ENCODE data around the gene NOX5. TPM values are rescaled to one million over a fixed set of nuclear protein-coding genes. Genes with fewer than 3 reads are reported as not detected.

NOX5 gene
- total RNA-seq, 1 experiment from 2014 or later, result 339 TPM

DNA sequence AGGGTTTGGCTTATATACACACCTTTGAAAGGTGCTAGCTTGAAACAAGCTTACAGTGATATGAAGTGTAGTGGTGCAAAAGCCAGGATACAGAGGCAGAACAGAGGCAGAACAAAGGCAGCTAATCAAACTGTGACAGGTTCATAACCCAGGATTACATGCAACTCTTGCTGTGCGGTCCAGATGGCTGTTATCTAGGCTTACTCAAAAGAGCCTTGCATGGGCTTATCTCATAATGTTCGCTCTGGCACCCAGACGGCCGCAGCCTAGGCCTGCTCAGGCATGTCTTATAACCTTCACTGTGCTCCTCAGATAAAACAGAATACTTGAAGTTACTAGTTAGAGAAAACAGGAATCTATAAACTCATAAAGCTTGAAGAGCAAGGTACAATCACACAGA is 22.8 kb upstream of the NOX5 start:
- no TSS peak for BruUV-seq (replicated peaks)
- CTCF ChIA-PET, result no interaction called here
- no peak overlapping the region for H3K27ac ChIP-seq (ENCODE audit: low read length)

DNA sequence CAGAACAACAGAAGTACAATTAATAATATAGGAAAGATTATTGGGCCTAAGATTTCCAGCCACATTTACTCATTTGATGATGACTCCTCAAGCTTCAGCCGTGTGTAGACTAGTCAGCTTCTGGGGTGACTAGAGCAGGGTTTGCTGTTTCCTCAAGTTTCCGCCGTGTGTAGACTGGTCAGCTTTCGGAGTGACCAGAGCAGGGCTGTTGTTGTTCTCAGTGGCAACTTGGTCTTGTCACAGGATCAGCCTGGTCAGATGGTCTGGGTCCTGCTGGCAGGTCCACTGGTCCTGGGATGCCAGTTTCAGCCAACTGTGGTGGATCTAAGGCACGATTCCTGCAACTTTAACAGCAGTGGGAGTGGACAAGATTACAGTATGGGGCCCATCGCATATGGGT is 21.8 kb upstream of the NOX5 start:
- intact Hi-C loops (cut with micrococcal nuclease), result no loop called here
- TF ChIP-seq, protein P1, sequence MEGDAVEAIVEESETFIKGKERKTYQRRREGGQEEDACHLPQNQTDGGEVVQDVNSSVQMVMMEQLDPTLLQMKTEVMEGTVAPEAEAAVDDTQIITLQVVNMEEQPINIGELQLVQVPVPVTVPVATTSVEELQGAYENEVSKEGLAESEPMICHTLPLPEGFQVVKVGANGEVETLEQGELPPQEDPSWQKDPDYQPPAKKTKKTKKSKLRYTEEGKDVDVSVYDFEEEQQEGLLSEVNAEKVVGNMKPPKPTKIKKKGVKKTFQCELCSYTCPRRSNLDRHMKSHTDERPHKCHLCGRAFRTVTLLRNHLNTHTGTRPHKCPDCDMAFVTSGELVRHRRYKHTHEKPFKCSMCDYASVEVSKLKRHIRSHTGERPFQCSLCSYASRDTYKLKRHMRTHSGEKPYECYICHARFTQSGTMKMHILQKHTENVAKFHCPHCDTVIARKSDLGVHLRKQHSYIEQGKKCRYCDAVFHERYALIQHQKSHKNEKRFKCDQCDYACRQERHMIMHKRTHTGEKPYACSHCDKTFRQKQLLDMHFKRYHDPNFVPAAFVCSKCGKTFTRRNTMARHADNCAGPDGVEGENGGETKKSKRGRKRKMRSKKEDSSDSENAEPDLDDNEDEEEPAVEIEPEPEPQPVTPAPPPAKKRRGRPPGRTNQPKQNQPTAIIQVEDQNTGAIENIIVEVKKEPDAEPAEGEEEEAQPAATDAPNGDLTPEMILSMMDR (conservative IDR thresholded peaks at IDR 0.05; ENCODE audit: low read depth, low read length), result no peak
- no peak for TF ChIP-seq EZH2 (IDR thresholded peaks at IDR 0.05; ENCODE audit: low read length, unreplicated experiment)
- TF ChIP-seq EZH2phosphoT487 (IDR thresholded peaks at IDR 0.05; ENCODE audit: borderline replicate concordance, low read length), result no peak
- ChIA-PET POLR2A (ENCODE audit: unreplicated experiment) (no interaction called here), CTCF (no interaction called here)
- H3K9me2 ChIP-seq (replicated peaks; ENCODE audit: low read length), result no peaks in the 10 kb centered on the region
- H3K36me3 ChIP-seq (ENCODE audit: low read depth, low read length), result no peaks in the 10 kb centered on the region
- no peaks in the 10 kb centered on the region for H3K27me3 ChIP-seq (ENCODE audit: low read length)
- H3K4me3 ChIP-seq (ENCODE audit: low read length), result no peak overlapping the region
- DNase-seq (no peak), ATAC-seq (no peak)
- H4K20me1 ChIP-seq (ENCODE audit: low read length), result no peaks in the 10 kb centered on the region
- no peak overlapping the region for H3K4me2 ChIP-seq (ENCODE audit: low read length)
- no peaks in the 10 kb centered on the region for H3F3A ChIP-seq (ENCODE audit: low read length, unreplicated experiment)
- no peaks in the 10 kb centered on the region for H3K9me3 ChIP-seq (ENCODE audit: low read length)
- H3K27ac ChIP-seq (ENCODE audit: low read length), result no peak overlapping the region
- no peak overlapping the region for H2AFZ ChIP-seq (ENCODE audit: low read length)
- no TSS peak for BruUV-seq (replicated peaks)
- no peak overlapping the region for H3K9ac ChIP-seq (ENCODE audit: low read length)
- peaks cover 17% of the 10 kb centered on the region for H3K4me1 ChIP-seq (ENCODE audit: insufficient read depth, low read length)
- H3K79me2 ChIP-seq (ENCODE audit: low read length), result no peaks in the 10 kb centered on the region

More for the DNA sequence above, 22.8 kb upstream of the NOX5 start:
- Histone ChIP-seq H3K9me3 (ENCODE audit: low read length) (no peaks in the 10 kb centered on the region), H4K20me1 (ENCODE audit: low read length) (no peaks in the 10 kb centered on the region), H3K4me3 (ENCODE audit: low read length) (no peak overlapping the region), H3K27me3 (ENCODE audit: low read length) (no peaks in the 10 kb centered on the region), H3K4me1 (ENCODE audit: insufficient read depth, low read length) (peaks cover 17% of the 10 kb centered on the region), H3K4me2 (ENCODE audit: low read length) (no peak overlapping the region), H2AFZ (ENCODE audit: low read length) (no peak overlapping the region), H3K79me2 (ENCODE audit: low read length) (no peaks in the 10 kb centered on the region), H3F3A (ENCODE audit: low read length, unreplicated experiment) (no peaks in the 10 kb centered on the region), H3K36me3 (ENCODE audit: low read depth, low read length) (no peaks in the 10 kb centered on the region), H3K9me2 (replicated peaks; ENCODE audit: low read length) (no peaks in the 10 kb centered on the region), H3K9ac (ENCODE audit: low read length) (no peak overlapping the region)
- TF ChIP-seq, protein P1 (conservative IDR thresholded peaks at IDR 0.05; ENCODE audit: low read depth, low read length), result no peak
- no peak for TF ChIP-seq EZH2phosphoT487 (IDR thresholded peaks at IDR 0.05; ENCODE audit: borderline replicate concordance, low read length)
- TF ChIP-seq EZH2 (IDR thresholded peaks at IDR 0.05; ENCODE audit: low read length, unreplicated experiment), result no peak
- POLR2A ChIA-PET (ENCODE audit: unreplicated experiment), result no interaction called here
- intact Hi-C loops (cut with micrococcal nuclease), result no loop called here
- no peak for ATAC-seq
- DNase-seq, result no peak

DNA sequence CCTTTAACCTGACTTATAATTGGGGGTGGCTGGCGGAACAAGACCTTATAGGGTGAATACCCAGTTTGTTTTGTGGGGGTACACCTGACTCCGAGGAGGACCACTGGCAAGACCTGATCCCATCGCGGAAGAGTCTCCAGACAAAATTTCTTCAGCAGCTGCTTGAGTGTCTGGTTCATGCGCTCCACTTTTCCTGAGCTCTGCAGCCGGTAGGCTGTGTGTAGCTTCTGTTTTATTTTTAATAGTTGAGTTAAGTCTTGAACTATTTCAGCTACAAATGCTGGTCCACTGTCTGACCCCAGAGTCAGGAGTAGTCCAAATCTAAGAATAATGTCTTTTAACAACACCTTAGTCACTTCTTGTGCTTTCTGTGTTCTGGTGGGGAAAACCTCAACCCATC is 21.2 kb upstream of the NOX5 start:
- POLR2A ChIA-PET (ENCODE audit: unreplicated experiment), result no interaction called here
- no peaks in the 10 kb centered on the region for H3K27me3 ChIP-seq (ENCODE audit: low read length)
- TF ChIP-seq, protein P1 (conservative IDR thresholded peaks at IDR 0.05; ENCODE audit: low read depth, low read length), result no peak
- TF ChIP-seq EZH2 (IDR thresholded peaks at IDR 0.05; ENCODE audit: low read length, unreplicated experiment) (no peak), EZH2phosphoT487 (IDR thresholded peaks at IDR 0.05; ENCODE audit: borderline replicate concordance, low read length) (no peak)
- intact Hi-C loops (cut with micrococcal nuclease), result no loop called here
- H3K9me3 ChIP-seq (ENCODE audit: low read length), result no peaks in the 10 kb centered on the region
- no peak overlapping the region for H3K27ac ChIP-seq (ENCODE audit: low read length)
- H2AFZ ChIP-seq (ENCODE audit: low read length), result no peak overlapping the region
- no peaks in the 10 kb centered on the region for H4K20me1 ChIP-seq (ENCODE audit: low read length)
- CTCF ChIA-PET, result no interaction called here
- peaks cover 17% of the 10 kb centered on the region for H3K4me1 ChIP-seq (ENCODE audit: insufficient read depth, low read length)
- H3K4me3 ChIP-seq (ENCODE audit: low read length), result no peak overlapping the region
- DNase-seq (no peak), ATAC-seq (no peak)
- H3F3A ChIP-seq (ENCODE audit: low read length, unreplicated experiment), result no peaks in the 10 kb centered on the region
- no peaks in the 10 kb centered on the region for H3K9me2 ChIP-seq (replicated peaks; ENCODE audit: low read length)
- H3K79me2 ChIP-seq (ENCODE audit: low read length), result no peaks in the 10 kb centered on the region
- H3K4me2 ChIP-seq (ENCODE audit: low read length), result no peak overlapping the region
- BruUV-seq (replicated peaks), result no TSS peak
- H3K36me3 ChIP-seq (ENCODE audit: low read depth, low read length), result no peaks in the 10 kb centered on the region
- H3K9ac ChIP-seq (ENCODE audit: low read length), result no peak overlapping the region

Measured in PC-3 (cell line).